Ishikawa (cell line): ENCODE measurements around the gene JMJD8.

ENCODE experiments used
- CEBPB ChIP-seq: IDR thresholded peaks from 2 replicates; pipeline ENCODE4 v1.6.1; 2012
- EP300 ChIP-seq: IDR thresholded peaks from 2 replicates; pipeline ENCODE4 v1.6.1; 2012; ENCODE audit warnings: borderline replicate concordance
- FOXM1 ChIP-seq: IDR thresholded peaks from 2 replicates; pipeline ENCODE4 v1.6.1; 2012; ENCODE audit warnings: low read depth, borderline replicate concordance
- NFIC ChIP-seq: IDR thresholded peaks from 2 replicates; pipeline ENCODE4 v1.6.1; 2012
- YY1 ChIP-seq: IDR thresholded peaks from 2 replicates; pipeline ENCODE4 v1.6.1; 2012; ENCODE audit warnings: low read depth
- TF ChIP-seq, protein P1 (sequence below): IDR thresholded peaks from 2 replicates; pipeline ENCODE4 v1.6.1; 2012; ENCODE audit warnings: low read depth, mild to moderate bottlenecking
- TF ChIP-seq, protein P2 (sequence below): IDR thresholded peaks from 2 replicates; pipeline ENCODE4 v1.6.1; 2012

DNA sequence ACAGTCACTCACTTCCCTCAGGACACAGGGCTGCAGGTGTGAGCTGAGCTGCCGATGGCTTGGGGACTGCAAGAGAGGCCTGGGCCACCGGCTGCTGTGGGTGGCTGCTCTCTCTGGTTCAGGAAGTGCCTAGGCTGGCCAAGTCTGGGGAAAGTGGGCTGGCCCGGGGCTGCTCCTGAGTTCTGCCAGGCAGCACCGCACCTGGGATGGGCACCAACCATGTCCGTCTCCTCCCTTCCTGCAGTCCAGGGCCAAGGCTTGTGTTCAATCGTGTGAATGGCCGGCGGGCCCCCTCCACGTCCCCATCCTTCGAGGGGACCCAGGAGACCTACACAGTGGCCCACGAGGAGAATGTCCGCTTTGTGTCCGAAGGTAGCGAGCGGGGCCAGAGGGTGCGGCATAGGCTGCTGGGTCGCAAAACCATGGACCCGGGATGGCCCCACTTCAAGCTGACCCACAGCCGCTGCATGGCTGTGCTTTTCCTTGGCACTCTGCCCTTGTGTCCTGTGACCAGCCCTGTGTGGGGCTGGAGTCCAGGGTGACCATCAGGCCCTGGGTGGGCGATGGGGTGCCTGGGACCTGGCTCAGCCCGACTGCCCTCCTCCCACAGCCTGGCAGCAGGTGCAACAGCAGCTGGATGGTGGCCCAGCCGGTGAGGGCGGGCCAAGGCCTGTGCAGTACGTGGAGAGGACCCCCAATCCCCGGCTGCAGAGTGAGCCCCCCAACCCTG is 36.8 kb downstream of the JMJD8 start:
- TF ChIP-seq CEBPB: no peak
- no peak for TF ChIP-seq YY1
- TF ChIP-seq, protein P1, sequence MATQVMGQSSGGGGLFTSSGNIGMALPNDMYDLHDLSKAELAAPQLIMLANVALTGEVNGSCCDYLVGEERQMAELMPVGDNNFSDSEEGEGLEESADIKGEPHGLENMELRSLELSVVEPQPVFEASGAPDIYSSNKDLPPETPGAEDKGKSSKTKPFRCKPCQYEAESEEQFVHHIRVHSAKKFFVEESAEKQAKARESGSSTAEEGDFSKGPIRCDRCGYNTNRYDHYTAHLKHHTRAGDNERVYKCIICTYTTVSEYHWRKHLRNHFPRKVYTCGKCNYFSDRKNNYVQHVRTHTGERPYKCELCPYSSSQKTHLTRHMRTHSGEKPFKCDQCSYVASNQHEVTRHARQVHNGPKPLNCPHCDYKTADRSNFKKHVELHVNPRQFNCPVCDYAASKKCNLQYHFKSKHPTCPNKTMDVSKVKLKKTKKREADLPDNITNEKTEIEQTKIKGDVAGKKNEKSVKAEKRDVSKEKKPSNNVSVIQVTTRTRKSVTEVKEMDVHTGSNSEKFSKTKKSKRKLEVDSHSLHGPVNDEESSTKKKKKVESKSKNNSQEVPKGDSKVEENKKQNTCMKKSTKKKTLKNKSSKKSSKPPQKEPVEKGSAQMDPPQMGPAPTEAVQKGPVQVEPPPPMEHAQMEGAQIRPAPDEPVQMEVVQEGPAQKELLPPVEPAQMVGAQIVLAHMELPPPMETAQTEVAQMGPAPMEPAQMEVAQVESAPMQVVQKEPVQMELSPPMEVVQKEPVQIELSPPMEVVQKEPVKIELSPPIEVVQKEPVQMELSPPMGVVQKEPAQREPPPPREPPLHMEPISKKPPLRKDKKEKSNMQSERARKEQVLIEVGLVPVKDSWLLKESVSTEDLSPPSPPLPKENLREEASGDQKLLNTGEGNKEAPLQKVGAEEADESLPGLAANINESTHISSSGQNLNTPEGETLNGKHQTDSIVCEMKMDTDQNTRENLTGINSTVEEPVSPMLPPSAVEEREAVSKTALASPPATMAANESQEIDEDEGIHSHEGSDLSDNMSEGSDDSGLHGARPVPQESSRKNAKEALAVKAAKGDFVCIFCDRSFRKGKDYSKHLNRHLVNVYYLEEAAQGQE: no peak
- TF ChIP-seq NFIC: no peak
- no peak for TF ChIP-seq EP300
- TF ChIP-seq, protein P2, sequence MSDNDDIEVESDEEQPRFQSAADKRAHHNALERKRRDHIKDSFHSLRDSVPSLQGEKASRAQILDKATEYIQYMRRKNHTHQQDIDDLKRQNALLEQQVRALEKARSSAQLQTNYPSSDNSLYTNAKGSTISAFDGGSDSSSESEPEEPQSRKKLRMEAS: no peak
- TF ChIP-seq FOXM1: no peak
